ENCODE measurements around the gene FNDC10.

DNA sequence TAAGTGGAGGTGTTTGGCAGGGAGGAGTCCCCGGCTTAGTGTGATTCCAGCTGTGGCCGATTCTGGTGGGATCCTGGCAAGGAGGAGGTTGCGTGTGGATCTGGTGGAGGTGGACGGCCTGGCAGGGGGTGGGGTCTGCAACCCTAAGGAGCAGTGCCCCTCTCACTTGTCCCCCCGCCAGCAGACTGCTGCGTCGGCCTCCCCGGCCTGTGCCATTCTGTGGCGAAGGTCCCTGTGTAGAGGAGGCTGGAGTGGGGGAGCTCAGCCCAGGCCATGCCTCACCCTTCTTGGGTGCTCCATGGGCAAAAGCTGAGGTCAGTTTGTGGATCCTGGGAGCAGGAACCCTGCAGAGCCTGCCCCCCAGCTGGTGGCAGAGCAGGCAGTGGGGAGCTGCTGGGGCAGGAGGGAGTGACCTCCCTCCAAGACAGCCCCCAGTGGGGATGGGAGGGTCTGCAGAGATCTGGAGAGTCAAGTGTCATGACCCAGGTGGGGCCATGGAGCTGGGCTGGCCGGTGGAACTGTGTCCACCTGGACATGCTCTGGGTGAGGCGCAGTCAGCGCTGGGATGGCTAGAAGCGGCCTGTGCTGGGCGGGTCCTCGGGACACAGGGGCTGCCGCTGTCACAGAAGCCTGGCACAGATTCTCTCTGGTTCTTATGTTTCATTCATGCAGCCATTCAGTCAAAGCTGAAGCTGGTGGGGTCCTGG lies 20.7 kb upstream of the FNDC10 start:
- TF ChIP-seq SNAI2 (CRISPR knock-in tag; IDR thresholded peaks at IDR 0.05) (no peak), BACH2 (CRISPR knock-in tag; IDR thresholded peaks at IDR 0.05; ENCODE audit: borderline replicate concordance) (no peak), ZFP30 (CRISPR knock-in tag; IDR thresholded peaks at IDR 0.05) (no peak), OSR1 (CRISPR knock-in tag; IDR thresholded peaks at IDR 0.05) (no peak), ESRRG (CRISPR knock-in tag; IDR thresholded peaks at IDR 0.05) (no peak)
- TF ChIP-seq, protein P1, sequence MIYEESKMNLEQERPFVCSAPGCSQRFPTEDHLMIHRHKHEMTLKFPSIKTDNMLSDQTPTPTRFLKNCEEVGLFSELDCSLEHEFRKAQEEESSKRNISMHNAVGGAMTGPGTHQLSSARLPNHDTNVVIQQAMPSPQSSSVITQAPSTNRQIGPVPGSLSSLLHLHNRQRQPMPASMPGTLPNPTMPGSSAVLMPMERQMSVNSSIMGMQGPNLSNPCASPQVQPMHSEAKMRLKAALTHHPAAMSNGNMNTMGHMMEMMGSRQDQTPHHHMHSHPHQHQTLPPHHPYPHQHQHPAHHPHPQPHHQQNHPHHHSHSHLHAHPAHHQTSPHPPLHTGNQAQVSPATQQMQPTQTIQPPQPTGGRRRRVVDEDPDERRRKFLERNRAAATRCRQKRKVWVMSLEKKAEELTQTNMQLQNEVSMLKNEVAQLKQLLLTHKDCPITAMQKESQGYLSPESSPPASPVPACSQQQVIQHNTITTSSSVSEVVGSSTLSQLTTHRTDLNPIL (CRISPR knock-in tag; IDR thresholded peaks at IDR 0.05; ENCODE audit: low read depth): no peak
